Prostate gland (tissue), 2 donors: ENCODE results near the gene CTNNAL1. TPM values are rescaled to one million over a fixed set of nuclear protein-coding genes. Genes with fewer than 3 reads are reported as not detected.

ENCODE experiments used
- DNase-seq: peaks from one replicate; pipeline ENCODE4 v3.0.0-alpha.2; 2019; ENCODE audit warnings: low spot score
- H3K27ac ChIP-seq, 2 donors: fragments of 200-600 bp; sonication (generic); 2 replicates each; pipeline ENCODE4 v1.5.1; 2017 to 2019
- H3K27me3 ChIP-seq: fragments of 200-600 bp; sonication (generic); replicated peaks from 2 replicates; pipeline ENCODE4 v1.5.1; 2019; ENCODE audit not compliant: insufficient read depth
- H3K36me3 ChIP-seq, 2 donors: fragments of 200-600 bp; sonication (generic); 1 replicate in 1 of 2; 2 replicates in 1 of 2; pipeline versions ENCODE4 v1.5.1 to v1.8.1; 2017 to 2019
- H3K4me1 ChIP-seq: fragments of 200-600 bp; sonication (generic); replicated peaks from 2 replicates; pipeline ENCODE4 v1.5.1; 2019
- H3K4me3 ChIP-seq, 2 donors: fragments of 200-600 bp; sonication (generic); 2 replicates each; pipeline ENCODE4 v1.5.1; 2017 to 2019
- H3K9me3 ChIP-seq: fragments of 200-600 bp; sonication (generic); 2 replicates; pipeline ENCODE4 v1.5.1; 2017
- CTCF ChIP-seq, 4 experiments: fragments of 200-600 bp in 2 of 4; fragments of 450-650 bp in 2 of 4; sonication (generic) in 2 of 4; IDR thresholded peaks; 1 replicate in 3 of 4; 2 replicates in 1 of 4; pipeline ENCODE4 v1.5.1; 2016 to 2019; ENCODE audit warnings: antibody characterized with exemption in 4 of 4, mild to moderate bottlenecking in 2 of 4, moderate library complexity in 2 of 4
- POLR2A ChIP-seq: fragments of 450-650 bp; IDR thresholded peaks from one replicate; pipeline ENCODE4 v1.6.1; 2016; ENCODE audit warnings: antibody characterized with exemption, mild to moderate bottlenecking
- POLR2AphosphoS5 ChIP-seq: sonication (generic); formaldehyde crosslinking; IDR thresholded peaks from one replicate; pipeline ENCODE4 v1.6.1; 2017; ENCODE audit warnings: antibody characterized with exemption
- WGBS: methylation state at CpG from one replicate; pipeline ENCODE4 v1.1.5; 2018; 5-methylcytosine and 5-hydroxymethylcytosine counted together
- intact Hi-C: fragments of 100-400 bp; cut with DNase I; formaldehyde crosslinking; loops from one replicate; pipeline ENCODE4 v1.14.2; 2022
- total RNA-seq, 2 donors: library from RNA; depleted of rRNA; stranded (reverse); fragments of >200 nt; gene quantifications; one replicate each; pipeline ENCODE4 v1.1.0, GENCODE V29; 2016

Gene CTNNAL1
- total RNA-seq, 2 donors from 2014 or later: 20.2 to 74.6 TPM

GRCh38 chr9:108934323-108934893 is 78.9 kb downstream of the CTNNAL1 start, which contains the start of gene ABITRAM:
ABITRAM (plus strand) TSS chr9:108934400; CDS start chr9:108934487, 87 bp downstream.
- Histone ChIP-seq H3K36me3 (no peaks in the 10 kb centered on the region), H3K27me3 (no peaks in the 10 kb centered on the region), H3K4me1 (peaks cover 6% of the 10 kb centered on the region), H3K4me3 (peak within 1 kb of the TSS; percentile 71 to 72), H3K27ac (peak within 1 kb of the TSS; percentile 89 to 91), H3K9me3 (no peaks in the 10 kb centered on the region)
- intact Hi-C loops: loop anchor here (5.0 to 10.0 kb wide), 3 partner anchors 80 to 390 kb away; partner anchors contain the start of genes CTNNAL1, EPB41L4B and TMEM245
- WGBS: 0% methylated on average over 33 of the region's 47 CpGs
- no peak for TF ChIP-seq POLR2AphosphoS5
- TF ChIP-seq POLR2A: no peak
- no peak for TF ChIP-seq CTCF (IDR thresholded peaks at IDR 0.05)
- DNase-seq: peak; percentile 67

- H3K27me3 ChIP-seq: no peaks in the 10 kb centered on the region
- H3K36me3 ChIP-seq: no peaks in the 10 kb centered on the region
- peak within 1 kb of the TSS; percentile 71 to 72 for H3K4me3 ChIP-seq
- DNase-seq: peak; percentile 88
- intact Hi-C loops: loop anchor here (5.0 to 10.0 kb wide), 3 partner anchors 81 to 391 kb away; partner anchors contain the start of genes CTNNAL1, EPB41L4B and TMEM245
- peak within 1 kb of the TSS; percentile 89 to 91 for H3K27ac ChIP-seq
- H3K4me1 ChIP-seq: peaks cover 6% of the 10 kb centered on the region
- TF ChIP-seq CTCF (IDR thresholded peaks at IDR 0.05): peak in 2 of 4 experiments; percentile 13 to 36
- TF ChIP-seq POLR2A: peak; percentile 43
- peak; percentile 55 for TF ChIP-seq POLR2AphosphoS5
- H3K9me3 ChIP-seq: no peaks in the 10 kb centered on the region
- 0% methylated on average over 36 of the region's 48 CpGs for WGBS
Measured at GRCh38 chr9:108933718-108934322, 79.5 kb downstream of the CTNNAL1 start, which contains the start of gene ELP1. ELP1 (minus strand) TSS chr9:108934124; CDS start chr9:108931146, 2,978 bp downstream.

GRCh38 chr9:108933231-108933717 is 80.0 kb downstream of the CTNNAL1 start:
- intact Hi-C loops: loop anchor here (5.0 to 10.0 kb wide), 3 partner anchors 82 to 392 kb away; partner anchors contain the start of genes CTNNAL1, EPB41L4B and TMEM245
- WGBS: under 1% methylated on average over 25 of the region's 25 CpGs
- Histone ChIP-seq H3K27me3 (no peaks in the 10 kb centered on the region), H3K9me3 (no peaks in the 10 kb centered on the region), H3K4me1 (peaks cover 6% of the 10 kb centered on the region), H3K36me3 (no peaks in the 10 kb centered on the region), H3K4me3 (peak overlapping the region; percentile 71 to 72), H3K27ac (peak overlapping the region; percentile 89 to 91)
- TF ChIP-seq POLR2AphosphoS5: no peak
- no peak for TF ChIP-seq CTCF (IDR thresholded peaks at IDR 0.05)
- no peak for TF ChIP-seq POLR2A
- no peak for DNase-seq

GRCh38 chr9:108928386-108928785 is 84.9 kb downstream of the CTNNAL1 start:
- 86% methylated on average over 2 of the region's 2 CpGs for WGBS
- Histone ChIP-seq H3K36me3 (peaks cover 0 to 11% of the 10 kb centered on the region in 2 donors), H3K9me3 (no peaks in the 10 kb centered on the region), H3K4me3 (no peak overlapping the region), H3K27me3 (no peaks in the 10 kb centered on the region), H3K27ac (no peak overlapping the region), H3K4me1 (peaks cover 3% of the 10 kb centered on the region)
- no peak for DNase-seq
- TF ChIP-seq POLR2A: no peak
- TF ChIP-seq POLR2AphosphoS5: no peak
- TF ChIP-seq CTCF (IDR thresholded peaks at IDR 0.05): no peak
- intact Hi-C loops: no loop called here
